Erythroblast (primary cell): Measurements from ENCODE around the gene TVP23A.

Experiments used
- DNase-seq, 2 experiments: peaks; one replicate each; lab custom pipeline; 2025; lab: John Stamatoyannopoulos, UW
- GATA1 ChIP-seq: IDR thresholded peaks from 2 replicates; pipeline ENCODE4 v1.6.1; 2011; ENCODE audit warnings: low read depth, mild to moderate bottlenecking, control low read depth, low read length, moderate library complexity
- POLR2A ChIP-seq: IDR thresholded peaks from 2 replicates; pipeline ENCODE4 v1.6.1; 2011; ENCODE audit warnings: mild to moderate bottlenecking, low read length

TVP23A gene

GRCh38 chr16:10828851-10829366 lies 10.3 kb upstream of the TVP23A start:
- DNase-seq: no peak
- TF ChIP-seq POLR2A (no peak), GATA1 (no peak)

GRCh38 chr16:10827691-10828341 lies 9.2 kb upstream of the TVP23A start:
- no peak for TF ChIP-seq POLR2A
- no peak for TF ChIP-seq GATA1
- no peak for DNase-seq

GRCh38 chr16:10824111-10824893 lies 5.7 kb upstream of the TVP23A start:
- DNase-seq: no peak
- TF ChIP-seq GATA1: no peak
- no peak for TF ChIP-seq POLR2A

- DNase-seq: no peak
- TF ChIP-seq POLR2A (no peak), GATA1 (no peak)
Measured at GRCh38 chr16:10822702-10823101, 4.1 kb upstream of the TVP23A start.

GRCh38 chr16:10820546-10820945 lies 2.0 kb upstream of the TVP23A start:
- TF ChIP-seq GATA1 (no peak), POLR2A (no peak)
- no peak for DNase-seq

GRCh38 chr16:10817514-10817913 lies 1.1 kb downstream of the TVP23A start:
- no peak for TF ChIP-seq POLR2A
- TF ChIP-seq GATA1: no peak
- no peak for DNase-seq

- DNase-seq: no peak
- no peak for TF ChIP-seq POLR2A
- TF ChIP-seq GATA1: no peak
Measured at GRCh38 chr16:10813099-10813455, 5.5 kb downstream of the TVP23A start.

GRCh38 chr16:10812312-10813098 lies 6.1 kb downstream of the TVP23A start:
- TF ChIP-seq GATA1 (no peak), POLR2A (no peak)
- DNase-seq: no peak

- DNase-seq: no peak
Measured at GRCh38 chr16:10809706-10810105, 8.9 kb downstream of the TVP23A start.

GRCh38 chr16:10808850-10809249 lies 9.7 kb downstream of the TVP23A start:
- TF ChIP-seq GATA1: no peak
- TF ChIP-seq POLR2A: no peak
- no peak for DNase-seq

More at GRCh38 chr16:10809706-10810105, 8.9 kb downstream of the TVP23A start:
- no peak for TF ChIP-seq GATA1

GRCh38 chr16:10808218-10808617 lies 10.4 kb downstream of the TVP23A start:
- TF ChIP-seq GATA1 (no peak), POLR2A (no peak)
- DNase-seq: no peak

GRCh38 chr16:10806698-10807097 lies 11.9 kb downstream of the TVP23A start:
- TF ChIP-seq GATA1: no peak
- no peak for TF ChIP-seq POLR2A
- DNase-seq: no peak

- TF ChIP-seq GATA1: no peak
- no peak for TF ChIP-seq POLR2A
- no peak for DNase-seq
Measured at GRCh38 chr16:10805334-10805733, 13.3 kb downstream of the TVP23A start.

- DNase-seq: no peak
- no peak for TF ChIP-seq POLR2A
- TF ChIP-seq GATA1: no peak
Measured at GRCh38 chr16:10799736-10800135, 18.9 kb downstream of the TVP23A start.
